Stimulated activated naive CD8-positive, alpha-beta T cell treated with anti-CD3 and anti-CD28 coated beads, Interleukin-15, Interleukin-2, amounts not matched to agents 100 ng/mL and 50 ng/mL, for 24 hours (primary cell): ENCODE measurements around the gene RREB1.

ENCODE experiments used
- H3K27ac Mint-ChIP-seq: one replicate; pipeline ENCODE4 v1.8.0; 2021; ENCODE audit warnings: mild to moderate bottlenecking, mixed read lengths
- H3K27me3 Mint-ChIP-seq: one replicate; pipeline ENCODE4 v1.8.0; 2021; ENCODE audit warnings: mixed read lengths
- H3K36me3 Mint-ChIP-seq: one replicate; pipeline ENCODE4 v1.8.0; 2021; ENCODE audit warnings: low read depth, mixed read lengths
- H3K4me1 Mint-ChIP-seq: one replicate; pipeline ENCODE4 v1.8.0; 2021; ENCODE audit warnings: low read depth, mixed read lengths
- H3K4me3 Mint-ChIP-seq: one replicate; pipeline ENCODE4 v1.8.0; 2021; ENCODE audit warnings: mild to moderate bottlenecking, mixed read lengths
- H3K9me3 Mint-ChIP-seq: one replicate; pipeline ENCODE4 v1.8.0; 2021; ENCODE audit warnings: mixed read lengths

The RREB1 gene

DNA sequence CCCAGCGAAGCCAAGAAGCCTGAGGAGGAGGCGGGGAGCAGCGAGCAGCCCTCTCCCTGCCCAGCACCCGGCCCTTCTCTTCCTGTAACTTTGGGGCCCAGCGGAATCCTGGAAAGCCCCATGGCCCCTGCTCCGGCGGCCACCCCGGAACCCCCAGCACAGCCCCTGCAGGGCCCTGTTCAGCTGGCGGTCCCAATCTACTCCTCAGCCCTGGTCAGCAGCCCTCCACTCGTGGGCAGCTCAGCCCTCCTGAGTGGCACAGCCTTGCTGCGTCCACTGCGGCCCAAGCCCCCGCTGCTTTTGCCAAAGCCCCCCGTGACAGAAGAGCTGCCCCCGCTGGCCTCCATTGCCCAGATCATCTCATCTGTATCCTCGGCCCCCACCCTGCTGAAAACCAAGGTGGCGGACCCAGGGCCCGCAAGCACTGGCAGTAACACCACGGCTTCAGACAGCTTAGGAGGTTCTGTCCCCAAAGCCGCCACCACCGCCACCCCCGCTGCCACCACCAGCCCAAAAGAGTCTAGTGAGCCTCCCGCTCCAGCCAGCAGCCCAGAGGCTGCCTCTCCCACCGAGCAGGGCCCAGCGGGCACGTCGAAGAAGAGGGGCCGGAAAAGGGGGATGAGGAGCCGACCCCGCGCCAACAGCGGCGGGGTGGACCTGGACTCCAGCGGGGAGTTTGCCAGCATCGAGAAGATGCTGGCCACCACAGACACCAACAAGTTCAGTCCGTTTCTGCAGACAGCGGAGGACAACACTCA lies 123.4 kb downstream of the RREB1 start:
- H3K4me1 Mint-ChIP-seq, result peaks cover 18% of the 10 kb centered on the region
- no peak overlapping the region for H3K4me3 Mint-ChIP-seq
- no peaks in the 10 kb centered on the region for H3K27me3 Mint-ChIP-seq
- peaks cover 42% of the 10 kb centered on the region for H3K36me3 Mint-ChIP-seq
- H3K9me3 Mint-ChIP-seq, result no peaks in the 10 kb centered on the region
- no peak overlapping the region for H3K27ac Mint-ChIP-seq

- H3K4me1 Mint-ChIP-seq, result peaks cover 20% of the 10 kb centered on the region
- H3K36me3 Mint-ChIP-seq, result peaks cover 33% of the 10 kb centered on the region
- H3K4me3 Mint-ChIP-seq, result no peak overlapping the region
- H3K27me3 Mint-ChIP-seq, result no peaks in the 10 kb centered on the region
- H3K9me3 Mint-ChIP-seq, result no peaks in the 10 kb centered on the region
- peak overlapping the region; percentile 33 for H3K27ac Mint-ChIP-seq
These were observed 124.6 kb downstream of the RREB1 start for GRCh38 chr6:7232351-7232750.

DNA sequence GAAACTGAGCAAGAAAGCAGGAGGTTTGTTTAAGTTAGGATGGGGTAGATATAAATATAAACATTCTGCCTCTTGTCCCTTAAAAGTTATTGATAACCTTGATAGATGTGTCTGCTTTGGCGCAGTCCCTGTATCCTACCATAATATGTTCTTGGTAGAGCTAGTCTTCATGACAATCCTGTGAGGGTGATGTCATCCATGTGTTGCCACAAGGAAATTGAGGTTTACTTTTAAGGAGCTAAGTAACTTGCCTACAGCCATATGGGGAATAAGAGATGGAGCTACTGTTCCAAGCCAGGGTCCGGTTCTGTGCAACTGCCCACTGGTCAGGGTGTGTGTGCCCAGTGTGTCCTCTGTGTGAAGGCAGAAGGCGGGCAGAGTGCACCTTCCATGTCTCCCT lies 126.8 kb downstream of the RREB1 start:
- Mint-ChIP-seq H3K27ac (no peak overlapping the region), H3K4me1 (peaks cover 27% of the 10 kb centered on the region), H3K4me3 (no peak overlapping the region), H3K36me3 (peaks cover 19% of the 10 kb centered on the region), H3K27me3 (no peaks in the 10 kb centered on the region), H3K9me3 (no peaks in the 10 kb centered on the region)

DNA sequence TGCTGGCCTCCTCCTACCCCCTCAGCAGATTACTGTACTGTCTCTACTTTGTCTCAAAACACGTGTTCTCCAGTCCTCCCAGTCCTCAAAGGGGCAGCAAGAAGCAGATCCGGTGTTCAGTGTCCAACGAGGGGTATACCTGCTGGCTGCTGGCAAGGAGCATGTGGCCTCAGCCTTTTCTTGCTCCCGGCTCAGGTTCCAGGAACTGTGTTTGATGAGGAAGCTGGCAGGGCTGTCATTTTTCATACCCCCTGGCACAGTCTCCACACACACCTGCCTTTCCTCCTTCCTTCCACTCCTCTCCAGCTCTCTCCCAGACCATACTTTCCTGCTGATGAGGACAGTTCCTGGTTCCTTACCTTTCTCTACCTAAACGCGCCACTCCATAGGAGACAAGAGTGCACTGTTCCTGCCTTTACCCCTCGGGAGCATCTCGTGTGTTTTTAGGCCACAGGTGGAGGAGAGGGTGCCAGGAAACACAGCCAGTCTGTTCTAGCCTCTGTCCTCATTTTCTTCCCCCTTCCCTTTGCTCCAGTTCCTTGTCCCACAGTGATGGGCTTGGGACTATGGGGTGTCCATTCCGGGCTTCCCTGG lies 128.0 kb downstream of the RREB1 start:
- Mint-ChIP-seq H3K4me1 (peaks cover 27% of the 10 kb centered on the region), H3K36me3 (peaks cover 16% of the 10 kb centered on the region), H3K9me3 (no peaks in the 10 kb centered on the region), H3K27ac (peak overlapping the region; percentile 53), H3K4me3 (no peak overlapping the region), H3K27me3 (no peaks in the 10 kb centered on the region)

- peaks cover 16% of the 10 kb centered on the region for H3K36me3 Mint-ChIP-seq
- H3K4me3 Mint-ChIP-seq, result no peak overlapping the region
These were observed 128.8 kb downstream of the RREB1 start for GRCh38 chr6:7236306-7237209.

DNA sequence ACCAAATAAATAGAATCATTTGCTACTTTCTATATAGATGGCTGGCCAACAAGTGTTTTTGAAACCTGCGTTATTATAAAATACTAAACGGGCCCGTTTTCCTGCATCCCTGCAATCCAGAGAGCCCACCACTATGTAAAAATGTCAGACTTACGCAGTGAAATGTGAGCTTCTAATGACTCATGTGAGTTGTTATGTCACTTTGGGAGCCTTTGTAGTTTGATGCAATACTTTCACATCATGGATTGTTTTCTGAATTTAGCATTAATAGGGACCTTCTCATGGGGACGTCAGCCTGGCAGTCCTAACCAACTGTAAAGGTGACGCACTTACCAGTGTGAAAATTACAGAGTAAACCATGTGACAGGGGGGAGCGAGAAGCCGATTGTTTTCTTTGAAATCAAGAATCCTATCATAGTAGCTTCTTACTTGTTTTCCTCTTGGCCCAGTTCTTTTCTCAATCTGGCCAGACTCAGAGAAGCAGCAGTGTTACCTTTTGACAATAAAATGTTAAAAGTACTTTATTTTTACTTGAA lies 130.0 kb downstream of the RREB1 start:
- peaks cover 16% of the 10 kb centered on the region for H3K36me3 Mint-ChIP-seq
- peaks cover 32% of the 10 kb centered on the region for H3K4me1 Mint-ChIP-seq
- H3K27ac Mint-ChIP-seq, result peak overlapping the region; percentile 61
- H3K4me3 Mint-ChIP-seq, result no peak overlapping the region
- H3K9me3 Mint-ChIP-seq, result no peaks in the 10 kb centered on the region
- H3K27me3 Mint-ChIP-seq, result no peaks in the 10 kb centered on the region

More at GRCh38 chr6:7236306-7237209, 128.8 kb downstream of the RREB1 start:
- Mint-ChIP-seq H3K9me3 (no peaks in the 10 kb centered on the region), H3K27me3 (no peaks in the 10 kb centered on the region), H3K4me1 (peaks cover 27% of the 10 kb centered on the region), H3K27ac (peak overlapping the region; percentile 53)

DNA sequence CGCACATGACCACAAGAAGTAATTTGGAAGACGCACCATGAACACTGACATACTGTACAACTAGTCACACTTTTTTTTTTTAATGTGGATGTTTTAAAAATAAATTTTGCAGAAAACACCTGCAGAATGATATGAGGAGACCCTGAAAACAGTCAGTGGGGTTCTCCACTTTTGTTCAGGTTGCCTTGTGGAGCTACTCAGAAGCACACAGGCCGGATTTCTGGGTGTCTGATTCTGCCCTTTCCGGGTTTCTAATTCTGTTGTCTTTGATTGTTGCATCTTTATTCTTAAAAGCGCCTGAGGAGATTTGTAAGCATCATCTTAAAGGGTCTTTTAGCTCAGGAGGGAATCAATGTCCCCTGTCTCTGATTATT lies 130.8 kb downstream of the RREB1 start:
- H3K36me3 Mint-ChIP-seq, result peaks cover 20% of the 10 kb centered on the region
- no peaks in the 10 kb centered on the region for H3K27me3 Mint-ChIP-seq
- no peak overlapping the region for H3K27ac Mint-ChIP-seq
- no peaks in the 10 kb centered on the region for H3K9me3 Mint-ChIP-seq
- peaks cover 39% of the 10 kb centered on the region for H3K4me1 Mint-ChIP-seq
- H3K4me3 Mint-ChIP-seq, result no peak overlapping the region

DNA sequence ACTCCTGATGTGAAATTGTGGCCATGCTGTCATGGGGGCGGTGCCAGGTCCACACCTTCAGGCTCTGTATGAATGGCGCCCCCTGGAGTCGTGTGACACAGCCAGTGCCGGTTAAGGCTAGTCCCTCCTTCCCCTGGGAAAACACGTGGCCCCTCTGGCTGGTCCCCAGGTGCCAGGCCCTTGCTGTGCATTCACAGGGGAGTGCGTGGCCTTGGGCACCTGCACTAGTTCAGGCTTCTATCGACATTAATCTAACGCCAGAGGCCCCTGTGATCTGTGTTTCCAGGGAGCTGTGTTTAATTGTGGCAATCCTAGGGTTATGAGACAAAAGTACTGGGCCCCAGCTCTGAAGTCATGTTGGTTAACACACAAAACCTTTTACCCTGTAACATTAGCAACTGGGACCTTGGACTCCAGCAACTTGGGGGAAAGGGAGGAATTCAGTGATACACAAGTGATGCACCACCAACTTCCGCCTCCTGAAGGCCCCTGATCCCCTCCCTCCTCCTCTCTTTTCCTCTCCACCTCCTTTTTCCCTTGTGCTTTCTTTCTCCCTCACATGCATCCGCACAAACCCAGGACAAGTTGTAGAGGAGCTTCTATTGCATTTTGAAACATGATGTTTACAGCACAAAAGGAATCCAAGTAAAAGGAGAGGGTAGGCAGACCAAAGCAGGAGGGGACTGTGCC lies 131.3 kb downstream of the RREB1 start:
- no peak overlapping the region for H3K27ac Mint-ChIP-seq
- H3K27me3 Mint-ChIP-seq, result no peaks in the 10 kb centered on the region
- H3K9me3 Mint-ChIP-seq, result no peaks in the 10 kb centered on the region
- peaks cover 24% of the 10 kb centered on the region for H3K36me3 Mint-ChIP-seq
- H3K4me1 Mint-ChIP-seq, result peaks cover 37% of the 10 kb centered on the region
- H3K4me3 Mint-ChIP-seq, result no peak overlapping the region

- H3K4me3 Mint-ChIP-seq, result no peak overlapping the region
- peaks cover 27% of the 10 kb centered on the region for H3K36me3 Mint-ChIP-seq
- peaks cover 37% of the 10 kb centered on the region for H3K4me1 Mint-ChIP-seq
- H3K27me3 Mint-ChIP-seq, result no peaks in the 10 kb centered on the region
- H3K27ac Mint-ChIP-seq, result no peak overlapping the region
- no peaks in the 10 kb centered on the region for H3K9me3 Mint-ChIP-seq
These were observed 131.8 kb downstream of the RREB1 start for GRCh38 chr6:7239590-7239948.

DNA sequence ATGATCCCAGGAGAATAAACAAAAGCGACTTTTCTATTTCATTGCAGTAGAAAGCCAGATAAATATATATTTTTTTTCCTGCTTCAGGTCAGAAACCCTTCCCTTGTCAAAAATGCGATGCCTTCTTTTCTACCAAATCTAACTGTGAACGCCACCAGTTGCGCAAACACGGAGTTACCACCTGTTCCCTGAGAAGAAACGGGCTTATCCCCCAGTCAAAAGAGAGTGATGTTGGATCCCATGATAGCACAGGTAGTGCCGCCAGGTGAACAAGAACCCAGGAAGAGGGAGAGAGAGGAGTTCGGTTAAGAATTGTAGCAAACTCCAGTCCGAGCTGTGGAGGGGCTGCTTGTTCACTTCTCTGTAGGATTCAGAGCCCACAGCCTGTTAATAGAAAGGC lies 132.6 kb downstream of the RREB1 start:
- H3K27ac Mint-ChIP-seq, result no peak overlapping the region
- H3K27me3 Mint-ChIP-seq, result no peaks in the 10 kb centered on the region
- H3K9me3 Mint-ChIP-seq, result no peaks in the 10 kb centered on the region
- H3K36me3 Mint-ChIP-seq, result peaks cover 33% of the 10 kb centered on the region
- H3K4me3 Mint-ChIP-seq, result no peak overlapping the region
- H3K4me1 Mint-ChIP-seq, result peaks cover 34% of the 10 kb centered on the region

DNA sequence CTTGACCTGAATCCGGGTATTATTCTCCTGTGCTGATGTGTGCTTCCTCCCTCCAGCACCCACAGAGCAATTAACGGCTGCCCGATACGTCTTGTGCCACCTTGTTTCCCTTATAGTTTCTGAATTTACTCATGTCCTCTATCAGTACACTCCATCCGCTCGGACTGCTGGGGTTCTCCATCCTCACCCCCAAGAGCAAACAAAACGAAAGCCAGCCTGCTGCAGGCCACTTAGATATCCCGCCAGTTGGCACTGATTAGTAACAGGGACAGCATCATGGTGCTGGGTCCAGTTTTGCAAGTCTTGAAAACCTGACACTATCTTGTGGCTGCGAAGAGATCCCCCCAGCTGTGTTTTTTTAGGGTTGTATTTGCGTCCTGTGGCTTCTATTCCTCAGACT lies 133.4 kb downstream of the RREB1 start:
- H3K4me1 Mint-ChIP-seq, result peaks cover 27% of the 10 kb centered on the region
- H3K4me3 Mint-ChIP-seq, result no peak overlapping the region
- H3K36me3 Mint-ChIP-seq, result peaks cover 33% of the 10 kb centered on the region
- H3K9me3 Mint-ChIP-seq, result no peaks in the 10 kb centered on the region
- H3K27me3 Mint-ChIP-seq, result no peaks in the 10 kb centered on the region
- no peak overlapping the region for H3K27ac Mint-ChIP-seq

GRCh38 chr6:7241709-7242645 lies 134.2 kb downstream of the RREB1 start:
- Mint-ChIP-seq H3K27ac (peak overlapping the region; percentile 10), H3K9me3 (no peaks in the 10 kb centered on the region), H3K4me3 (no peak overlapping the region), H3K27me3 (no peaks in the 10 kb centered on the region), H3K36me3 (peaks cover 34% of the 10 kb centered on the region), H3K4me1 (peaks cover 22% of the 10 kb centered on the region)

GRCh38 chr6:7242835-7243178 lies 135.0 kb downstream of the RREB1 start:
- peaks cover 40% of the 10 kb centered on the region for H3K36me3 Mint-ChIP-seq
- H3K27me3 Mint-ChIP-seq, result no peaks in the 10 kb centered on the region
- H3K4me3 Mint-ChIP-seq, result no peak overlapping the region
- no peaks in the 10 kb centered on the region for H3K9me3 Mint-ChIP-seq
- H3K4me1 Mint-ChIP-seq, result peaks cover 22% of the 10 kb centered on the region
- H3K27ac Mint-ChIP-seq, result no peak overlapping the region
